HG02610 (cell line): ENCODE measurements around the gene TP53RK.
"Not testable (repeated sequence)": the region's sequence is repeated elsewhere in the genome, so short reads cannot be mapped to it uniquely, and the experiment has no call there.

Source experiments
- ATAC-seq: cut with Tn5 transposase; IDR thresholded peaks from one replicate; pipeline ENCODE4 v1.9.1; 2021; ENCODE audit warnings: mild to moderate bottlenecking, moderate library complexity; ENCODE audit not compliant: unreplicated experiment

Gene TP53RK

GRCh38 chr20:46683939-46684750 lies 5.1 kb downstream of the TP53RK start:
- ATAC-seq: no peak

GRCh38 chr20:46683668-46683938 lies 5.6 kb downstream of the TP53RK start:
- no peak for ATAC-seq

GRCh38 chr20:46683011-46683667 lies 6.1 kb downstream of the TP53RK start:
- ATAC-seq: no peak

- ATAC-seq: no peak
Measured at GRCh38 chr20:46682063-46682821, 7.0 kb downstream of the TP53RK start.

GRCh38 chr20:46681032-46681854 lies 8.0 kb downstream of the TP53RK start:
- ATAC-seq: no peak

- ATAC-seq: no peak
Measured at GRCh38 chr20:46680684-46681031, 8.6 kb downstream of the TP53RK start.

- no peak for ATAC-seq
Measured at GRCh38 chr20:46678516-46678915, 10.7 kb downstream of the TP53RK start.

- ATAC-seq: no peak
Measured at GRCh38 chr20:46677608-46678007, 11.6 kb downstream of the TP53RK start.

- not testable (repeated sequence) for ATAC-seq
Measured at GRCh38 chr20:46676649-46677316, 12.5 kb downstream of the TP53RK start.

GRCh38 chr20:46674253-46675083 lies 14.8 kb downstream of the TP53RK start:
- no peak for ATAC-seq

- no peak for ATAC-seq
Measured at GRCh38 chr20:46673394-46674252, 15.6 kb downstream of the TP53RK start.

- no peak for ATAC-seq
Measured at GRCh38 chr20:46672543-46673148, 16.6 kb downstream of the TP53RK start.

GRCh38 chr20:46671866-46672542 lies 17.2 kb downstream of the TP53RK start:
- ATAC-seq: no peak

GRCh38 chr20:46670585-46671584 lies 18.4 kb downstream of the TP53RK start:
- no peak for ATAC-seq

- no peak for ATAC-seq
Measured at GRCh38 chr20:46670228-46670584, 19.0 kb downstream of the TP53RK start.

- ATAC-seq: no peak
Measured at GRCh38 chr20:46666818-46667515, 22.3 kb downstream of the TP53RK start.
